D341Med (cell line): ENCODE results near the gene PLP1.
"Not testable (repeated sequence)": the region's sequence is repeated elsewhere in the genome, so short reads cannot be mapped to it uniquely, and the experiment has no call there.

Source experiments
- DNase-seq: peaks from one replicate; pipeline ENCODE4 v3.0.0; 2012; ENCODE audit warnings: low spot score

PLP1 gene

DNA sequence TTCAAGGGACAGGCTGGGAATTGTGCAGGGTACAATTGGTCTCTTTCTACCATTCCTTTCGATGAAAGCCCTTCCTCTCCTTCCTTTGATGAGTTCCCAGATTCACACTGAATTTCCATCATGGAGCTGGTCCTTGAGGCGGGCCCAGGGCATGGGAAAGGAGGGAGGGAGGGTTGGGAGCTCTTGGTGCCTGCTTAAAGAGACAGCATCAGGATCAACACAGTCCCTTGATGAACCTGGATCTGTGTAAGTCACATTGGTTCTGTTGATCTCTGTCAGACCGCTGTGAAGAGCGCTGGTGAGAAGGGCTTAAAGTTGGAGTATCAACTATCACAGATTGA, 4.4 kb downstream of the PLP1 start:
- no peak for DNase-seq

DNA sequence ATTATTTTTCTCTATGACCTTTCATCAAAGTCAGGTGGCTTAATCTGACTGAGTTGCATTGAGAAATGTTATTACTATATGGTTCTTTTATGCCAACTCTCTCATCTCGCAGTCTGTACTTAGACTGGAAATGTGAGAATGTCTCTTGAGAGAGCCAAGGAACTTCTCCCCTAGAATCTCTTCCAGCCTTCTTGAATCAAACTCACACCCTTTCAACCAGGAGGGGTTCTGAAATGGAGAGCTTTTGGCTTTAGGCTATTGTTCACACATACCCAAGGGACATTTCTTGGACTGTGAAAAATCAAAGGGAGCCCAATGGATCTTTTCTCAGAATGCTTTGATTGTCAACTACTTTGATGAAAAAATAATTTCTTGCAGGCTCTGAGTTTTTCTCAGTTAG, 5.1 kb downstream of the PLP1 start:
- DNase-seq, result no peak

DNA sequence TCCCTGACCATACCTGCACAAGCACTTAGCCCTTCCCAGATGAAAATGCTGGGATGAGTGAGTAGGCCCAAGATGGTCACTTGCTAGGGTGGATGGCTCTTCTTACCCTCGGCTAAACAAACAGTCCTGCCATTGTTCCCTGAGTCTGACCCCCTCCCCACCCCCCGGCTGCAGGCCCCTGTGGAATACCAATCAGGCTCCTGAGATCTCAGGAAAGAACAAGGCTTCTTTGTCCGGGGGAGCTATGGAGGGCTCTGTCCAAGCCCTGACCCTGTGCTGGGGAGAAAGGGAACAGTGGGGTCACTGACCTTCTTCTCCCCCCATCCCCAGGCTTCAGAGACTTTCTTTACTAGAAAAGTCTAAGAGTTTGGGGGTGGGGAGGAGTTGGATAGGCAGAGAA, 6.0 kb downstream of the PLP1 start:
- DNase-seq, result no peak

GRCh38 chrX:103783196-103783595, 6.6 kb downstream of the PLP1 start:
- no peak for DNase-seq

GRCh38 chrX:103783971-103784370, 7.3 kb downstream of the PLP1 start:
- DNase-seq, result no peak

- DNase-seq, result no peak
These were observed 12.4 kb downstream of the PLP1 start for GRCh38 chrX:103789004-103789403.

- DNase-seq, result no peak
These were observed 14.6 kb downstream of the PLP1 start for GRCh38 chrX:103791228-103791627.

- DNase-seq, result no peak
These were observed 15.3 kb downstream of the PLP1 start for GRCh38 chrX:103791826-103792485.

DNA sequence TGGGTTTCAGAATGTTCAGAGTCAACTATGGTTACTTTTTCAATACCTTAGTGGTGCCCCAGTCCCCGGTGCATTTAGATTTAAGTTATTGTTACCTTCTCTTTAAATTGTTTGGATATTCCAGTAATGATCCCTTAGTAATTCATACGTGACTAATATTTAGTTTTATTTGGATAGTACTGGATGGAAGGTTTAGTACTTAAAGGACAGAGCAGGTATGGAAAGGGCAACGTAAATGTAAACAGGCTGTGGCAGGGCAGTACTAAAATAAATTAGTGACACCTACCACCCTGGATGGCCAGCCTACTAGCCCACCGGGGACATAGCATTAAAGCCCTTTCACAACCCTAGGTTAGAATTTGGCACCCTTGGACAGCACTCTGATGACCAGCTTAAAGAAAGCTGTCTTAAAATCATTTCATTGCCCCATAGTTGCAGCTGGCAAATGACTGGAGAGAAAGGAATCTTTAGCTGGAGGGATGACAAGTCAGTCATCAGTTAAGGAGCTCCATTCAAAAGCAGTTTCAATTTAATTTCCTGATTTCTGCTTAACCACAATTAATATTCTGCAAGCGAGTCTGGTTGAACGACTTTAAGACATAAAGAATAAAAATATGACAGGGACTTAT, 16.4 kb downstream of the PLP1 start:
- DNase-seq, result no peak

GRCh38 chrX:103793545-103793940, 16.9 kb downstream of the PLP1 start:
- DNase-seq, result no peak

GRCh38 chrX:103794119-103794518, 17.5 kb downstream of the PLP1 start:
- no peak for DNase-seq

DNA sequence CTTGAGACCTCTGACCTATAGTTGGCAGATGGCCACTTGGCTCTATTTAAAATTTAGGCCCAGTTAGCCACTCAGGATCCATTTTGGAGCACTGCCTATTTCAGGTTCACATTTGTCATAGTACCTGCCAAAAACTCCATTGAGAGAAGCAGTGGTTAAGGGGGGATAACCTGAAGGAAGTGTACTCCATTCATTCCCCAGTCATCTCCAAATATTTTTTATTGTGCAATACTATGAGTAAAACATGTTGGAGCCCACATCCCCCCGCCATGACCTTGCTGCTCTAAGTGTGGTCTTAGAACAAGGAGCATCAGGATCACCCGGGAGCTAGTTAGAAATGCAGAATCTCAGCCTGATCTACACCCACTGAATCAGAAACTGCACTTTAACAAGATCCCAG, 21.1 kb downstream of the PLP1 start:
- no peak for DNase-seq

DNA sequence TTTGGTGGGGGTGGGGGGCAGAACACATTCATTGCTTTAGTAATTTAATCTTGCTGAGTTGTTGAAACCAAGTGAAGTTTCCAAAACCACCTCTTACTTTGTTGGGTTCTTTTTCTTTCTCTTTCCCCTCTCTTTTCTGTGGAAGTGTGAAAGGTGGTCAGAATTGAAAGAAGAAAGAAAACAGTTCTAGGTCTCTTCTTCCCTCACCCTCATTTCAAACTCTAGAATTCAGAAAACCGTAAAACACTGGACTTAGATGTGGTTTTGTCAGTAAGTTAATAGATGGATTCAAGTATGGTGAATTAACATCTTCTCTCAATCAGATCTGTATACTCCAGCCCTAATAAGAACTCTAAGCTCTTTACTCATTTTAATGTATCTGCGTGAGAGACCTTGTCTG, 23.7 kb downstream of the PLP1 start:
- DNase-seq, result no peak

DNA sequence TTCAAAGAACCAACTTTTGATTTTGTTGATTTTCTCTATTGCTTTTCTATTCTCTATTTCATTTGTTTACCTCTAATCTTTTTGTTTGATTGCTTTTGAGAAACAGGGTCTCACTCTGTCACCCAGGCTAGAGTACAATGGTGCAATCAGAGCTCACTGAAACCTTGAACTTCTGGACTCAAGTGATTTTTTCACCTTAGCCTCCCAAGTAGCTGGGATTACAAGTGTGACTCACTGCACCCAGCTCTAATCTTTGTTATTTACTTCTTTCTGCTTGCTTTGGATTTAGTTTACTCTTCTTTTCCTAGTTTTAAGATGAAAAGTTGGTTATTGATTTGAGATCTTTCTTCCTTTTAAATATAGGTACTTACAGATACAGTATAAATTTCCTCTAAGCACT, 29.2 kb downstream of the PLP1 start:
- no peak for DNase-seq

DNA sequence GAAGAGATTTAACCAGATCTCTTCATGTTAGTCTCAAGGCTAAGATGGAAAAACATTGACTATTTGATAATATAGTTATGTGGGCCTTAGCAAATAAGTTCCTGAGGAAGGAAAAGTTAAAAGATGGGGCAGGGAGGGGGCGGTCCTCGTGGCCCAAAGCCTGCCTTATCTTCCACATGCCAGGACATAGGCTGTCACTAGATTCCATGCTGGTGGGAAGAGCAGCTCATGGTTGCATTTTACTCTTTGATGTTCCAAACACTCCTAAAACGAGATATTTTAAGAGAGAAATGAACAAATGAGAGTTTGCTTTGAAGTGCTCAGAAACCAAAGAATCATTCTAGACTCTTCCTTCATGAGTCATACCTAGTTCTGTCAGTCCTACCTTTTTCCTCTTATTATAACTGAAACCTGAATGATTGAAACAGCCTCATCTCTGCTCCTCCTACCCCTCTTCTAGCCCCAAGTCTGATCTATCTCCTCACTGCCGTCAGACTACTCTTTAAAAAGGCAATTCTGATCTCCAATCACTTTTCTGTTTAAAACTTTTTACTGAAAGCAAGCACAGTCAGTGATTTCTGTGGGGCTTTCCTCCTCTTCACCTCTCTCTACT, 30.3 kb downstream of the PLP1 start:
- no peak for DNase-seq

GRCh38 chrX:103811858-103812257, 35.2 kb downstream of the PLP1 start:
- no peak for DNase-seq

- not testable (repeated sequence) for DNase-seq
These were observed 40.5 kb downstream of the PLP1 start for GRCh38 chrX:103817101-103817500.

DNA sequence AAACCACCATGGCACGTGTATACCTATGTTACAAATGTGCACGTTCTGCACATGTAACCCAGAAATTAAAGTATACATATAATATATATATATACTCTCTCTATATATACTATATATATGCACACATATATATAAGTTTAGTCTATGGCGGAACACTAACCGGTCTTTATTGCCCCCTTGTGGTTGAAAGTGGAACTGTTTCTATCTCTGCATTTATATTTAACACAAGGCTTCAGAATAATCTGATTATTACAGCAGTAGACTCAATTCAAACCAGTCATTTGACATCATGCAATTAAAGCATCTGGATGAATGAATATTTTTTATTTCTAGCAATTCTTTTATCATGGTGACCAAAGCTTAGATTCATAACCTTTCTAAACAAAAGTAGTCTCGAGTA, 40.9 kb downstream of the PLP1 start:
- DNase-seq, result no peak

GRCh38 chrX:103818842-103819619, 42.4 kb downstream of the PLP1 start:
- no peak for DNase-seq

GRCh38 chrX:103820802-103821201, 44.2 kb downstream of the PLP1 start:
- not testable (repeated sequence) for DNase-seq

GRCh38 chrX:103823591-103823990, 47.0 kb downstream of the PLP1 start:
- no peak for DNase-seq

- DNase-seq, result no peak
These were observed 49.2 kb downstream of the PLP1 start for GRCh38 chrX:103825881-103826280.

GRCh38 chrX:103828529-103828928, 51.9 kb downstream of the PLP1 start:
- no peak for DNase-seq
